HUES48 (cell line): ENCODE measurements around the gene GALNT1.

Source experiments
- H3K27ac ChIP-seq: one replicate; pipeline ENCODE4 v1.7.0; 2013; ENCODE audit warnings: low read depth, low read length, inconsistent platforms
- H3K27me3 ChIP-seq: 2 replicates; pipeline ENCODE4 v1.6.1; 2013; ENCODE audit warnings: mild to moderate bottlenecking, low read length; ENCODE audit not compliant: control insufficient read depth, insufficient read depth
- H3K36me3 ChIP-seq: 2 replicates; pipeline ENCODE4 v1.6.1; 2013; ENCODE audit warnings: low read length; ENCODE audit not compliant: control insufficient read depth, insufficient read depth
- H3K4me1 ChIP-seq: 2 replicates; pipeline ENCODE4 v1.6.1; 2013; ENCODE audit warnings: mild to moderate bottlenecking, low read length; ENCODE audit not compliant: control insufficient read depth, insufficient read depth
- H3K4me3 ChIP-seq: 2 replicates; pipeline ENCODE4 v1.5.1; 2013; ENCODE audit warnings: mild to moderate bottlenecking, low read depth, low read length
- H3K9ac ChIP-seq: 2 replicates; pipeline ENCODE4 v1.6.1; 2013; ENCODE audit warnings: mild to moderate bottlenecking, low read depth, low read length, moderate library complexity
- H3K9me3 ChIP-seq: 2 replicates; pipeline ENCODE4 v1.6.1; 2013; ENCODE audit warnings: low read length; ENCODE audit not compliant: control insufficient read depth, insufficient read depth

Gene GALNT1

DNA sequence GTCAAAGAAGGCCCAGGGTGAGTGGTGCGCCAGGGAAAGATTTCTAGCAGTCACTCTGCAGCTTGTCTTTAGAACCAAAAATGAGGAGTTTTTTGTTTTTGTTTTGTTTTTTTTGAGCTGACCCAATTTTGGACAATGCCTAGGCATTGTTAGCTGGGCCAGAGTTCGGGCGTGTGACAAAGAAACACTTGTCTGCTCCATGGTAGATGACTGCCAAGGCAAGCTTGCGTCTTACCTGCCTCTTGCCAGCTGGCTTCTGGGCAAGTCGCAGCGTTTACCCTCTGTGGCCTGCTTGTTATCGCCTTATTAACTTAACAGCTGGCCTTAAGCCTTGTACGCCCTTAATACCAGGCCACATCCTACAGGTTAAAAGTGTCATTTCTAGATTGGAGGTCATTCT lies 114.3 kb downstream of the GALNT1 start:
- H3K9me3 ChIP-seq, result no peaks in the 10 kb centered on the region
- no peak overlapping the region for H3K9ac ChIP-seq
- H3K27ac ChIP-seq, result no peak overlapping the region
- H3K4me3 ChIP-seq, result no peak overlapping the region
- no peaks in the 10 kb centered on the region for H3K4me1 ChIP-seq
- peaks cover 34% of the 10 kb centered on the region for H3K36me3 ChIP-seq
- no peaks in the 10 kb centered on the region for H3K27me3 ChIP-seq

DNA sequence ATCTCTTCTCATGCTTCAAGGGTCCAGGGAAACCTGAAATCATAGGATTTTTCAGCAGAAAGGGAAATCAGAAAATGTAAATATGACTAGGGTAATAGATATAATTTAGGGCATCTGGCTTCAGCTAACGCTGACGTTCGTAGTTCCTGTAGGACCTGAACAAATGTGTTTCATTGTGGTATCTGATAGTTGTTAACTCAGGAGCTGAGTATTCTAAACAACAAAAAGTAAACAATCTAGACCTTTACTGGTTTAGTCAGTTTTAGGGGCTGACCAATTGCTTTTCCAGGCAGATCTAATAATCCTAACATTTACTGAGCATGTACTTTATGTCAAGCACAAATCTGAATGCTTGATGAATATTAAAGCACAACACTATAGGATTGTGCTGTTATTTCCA lies 114.8 kb downstream of the GALNT1 start:
- Histone ChIP-seq H3K27ac (no peak overlapping the region), H3K9ac (no peak overlapping the region), H3K4me1 (no peaks in the 10 kb centered on the region), H3K27me3 (no peaks in the 10 kb centered on the region), H3K4me3 (no peak overlapping the region), H3K36me3 (peaks cover 29% of the 10 kb centered on the region), H3K9me3 (no peaks in the 10 kb centered on the region)

DNA sequence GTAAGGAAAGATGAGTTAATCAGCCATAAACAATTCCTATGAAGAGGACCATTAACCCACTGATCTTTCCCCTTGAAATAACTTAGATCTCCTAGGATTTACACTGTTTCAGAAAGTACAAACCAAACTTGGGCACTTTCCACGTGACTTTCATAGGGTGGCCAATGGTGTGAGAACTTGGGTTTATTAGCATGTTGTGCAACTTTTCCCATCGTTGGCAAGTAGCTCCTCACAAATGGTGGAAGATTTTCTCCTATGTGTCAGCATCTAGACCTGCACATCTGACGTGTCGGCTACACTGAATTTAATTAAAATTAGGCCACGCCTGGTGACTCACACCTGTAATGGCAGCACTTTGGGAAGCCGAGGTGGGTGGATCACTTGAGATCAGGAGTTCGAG lies 116.3 kb downstream of the GALNT1 start:
- Histone ChIP-seq H3K9ac (no peak overlapping the region), H3K27me3 (no peaks in the 10 kb centered on the region), H3K4me3 (no peak overlapping the region), H3K9me3 (no peaks in the 10 kb centered on the region), H3K36me3 (peaks cover 19% of the 10 kb centered on the region; the same call in 1 of the 2 replicates), H3K27ac (no peak overlapping the region), H3K4me1 (no peaks in the 10 kb centered on the region)

DNA sequence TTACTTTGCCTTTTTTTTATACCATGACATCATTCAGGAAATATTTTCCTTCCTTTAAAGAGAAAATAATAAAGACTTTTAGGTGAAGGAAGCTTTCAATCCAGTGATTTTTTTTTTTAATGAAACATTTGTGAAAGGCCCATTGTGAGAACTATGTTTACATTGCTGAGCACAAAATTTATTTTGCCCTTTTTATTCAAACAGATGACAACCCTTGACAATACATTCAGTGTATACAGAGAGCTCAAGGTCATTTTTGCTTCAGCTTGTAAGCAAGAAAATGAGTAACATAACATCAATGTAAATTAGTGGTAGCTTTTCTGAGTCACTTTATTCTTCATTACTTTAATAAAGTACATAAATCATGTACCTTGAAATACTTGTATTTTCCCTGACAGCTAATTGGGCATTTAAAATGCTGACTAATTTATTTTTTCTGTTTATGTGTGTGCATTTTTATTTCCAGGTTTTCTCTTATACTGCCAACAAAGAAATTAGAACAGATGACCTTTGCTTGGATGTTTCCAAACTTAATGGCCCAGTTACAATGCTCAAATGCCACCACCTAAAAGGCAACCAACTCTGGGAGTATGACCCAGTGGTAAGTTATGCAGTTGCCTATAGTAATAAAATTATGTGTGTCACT lies 121.6 kb downstream of the GALNT1 start:
- no peak overlapping the region for H3K27ac ChIP-seq
- H3K36me3 ChIP-seq, result peaks cover 15% of the 10 kb centered on the region
- no peaks in the 10 kb centered on the region for H3K9me3 ChIP-seq
- no peak overlapping the region for H3K9ac ChIP-seq
- no peak overlapping the region for H3K4me3 ChIP-seq
- no peaks in the 10 kb centered on the region for H3K27me3 ChIP-seq
- 0 out of 2 replicates have a peak, but pooled peaks cover 3% of the 10 kb centered on the region for H3K4me1 ChIP-seq

DNA sequence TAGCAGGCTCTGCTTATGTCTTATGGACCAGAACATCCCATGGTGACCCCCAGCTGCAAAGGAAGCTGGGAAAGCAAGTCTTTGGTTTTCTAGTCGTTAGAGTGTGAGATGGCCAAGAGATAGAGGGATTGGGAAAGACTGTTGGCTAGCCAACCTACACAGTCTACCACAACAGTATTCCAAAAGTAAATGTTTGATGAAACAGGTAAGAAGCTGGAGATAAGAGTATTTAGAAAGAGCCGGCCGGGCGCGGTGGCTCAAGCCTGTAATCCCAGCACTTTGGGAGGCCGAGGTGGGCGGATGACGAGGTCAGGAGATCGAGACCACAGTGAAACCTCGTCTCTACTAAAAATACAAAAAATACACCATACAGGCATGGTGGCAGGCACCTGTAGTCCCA lies 124.4 kb downstream of the GALNT1 start:
- no peaks in the 10 kb centered on the region for H3K9me3 ChIP-seq
- 0 out of 2 replicates have a peak, but pooled peaks cover 3% of the 10 kb centered on the region for H3K4me1 ChIP-seq
- no peak overlapping the region for H3K27ac ChIP-seq
- H3K9ac ChIP-seq, result no peak overlapping the region
- H3K27me3 ChIP-seq, result no peaks in the 10 kb centered on the region
- H3K36me3 ChIP-seq, result peaks cover 29% of the 10 kb centered on the region
- H3K4me3 ChIP-seq, result no peak overlapping the region

DNA sequence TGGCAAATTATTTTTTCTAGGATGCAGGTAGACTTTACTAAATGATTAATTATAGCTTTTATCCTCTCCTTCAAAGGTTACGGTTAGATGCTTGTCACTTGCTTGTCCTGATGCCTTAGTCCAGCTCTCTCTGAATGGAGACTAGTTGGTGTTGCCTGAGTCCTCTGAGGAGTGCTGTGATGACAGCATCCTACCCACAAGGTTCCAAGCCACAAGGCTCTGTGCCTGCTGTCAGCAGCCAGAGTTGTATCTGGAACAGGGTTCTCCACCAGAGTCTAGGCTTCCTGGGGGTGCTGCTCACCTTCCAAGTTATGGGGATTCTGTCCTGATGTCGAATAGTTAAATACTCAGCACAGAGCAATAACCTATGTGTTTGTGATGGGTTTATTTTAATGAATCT lies 125.7 kb downstream of the GALNT1 start:
- Histone ChIP-seq H3K9me3 (no peaks in the 10 kb centered on the region), H3K27me3 (no peaks in the 10 kb centered on the region), H3K36me3 (peaks cover 29% of the 10 kb centered on the region), H3K4me1 (0 out of 2 replicates have a peak, but pooled peaks cover 3% of the 10 kb centered on the region), H3K27ac (no peak overlapping the region), H3K4me3 (no peak overlapping the region), H3K9ac (no peak overlapping the region)

DNA sequence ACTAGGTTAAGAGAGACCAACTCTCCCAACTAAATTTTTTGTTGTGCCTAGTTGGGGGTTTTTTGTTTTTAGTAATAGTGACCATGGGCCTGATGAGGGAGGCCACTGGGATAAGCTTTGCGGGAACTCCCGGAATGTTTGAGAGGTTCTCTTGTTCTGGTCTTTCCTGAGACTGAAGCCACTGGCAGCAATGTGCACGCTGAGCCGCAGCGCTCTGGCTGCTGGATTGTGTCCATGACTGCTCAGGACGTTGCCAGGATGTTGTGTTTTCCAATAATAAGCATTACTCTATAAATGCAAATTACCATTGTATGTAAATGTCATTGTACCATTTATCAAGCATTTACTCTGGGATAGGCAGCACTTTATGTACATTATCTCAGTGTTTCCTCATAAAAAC lies 126.1 kb downstream of the GALNT1 start:
- no peaks in the 10 kb centered on the region for H3K27me3 ChIP-seq
- H3K36me3 ChIP-seq, result peaks cover 29% of the 10 kb centered on the region
- H3K27ac ChIP-seq, result no peak overlapping the region
- H3K4me1 ChIP-seq, result 0 out of 2 replicates have a peak, but pooled peaks cover 3% of the 10 kb centered on the region
- no peak overlapping the region for H3K9ac ChIP-seq
- no peak overlapping the region for H3K4me3 ChIP-seq
- no peaks in the 10 kb centered on the region for H3K9me3 ChIP-seq

DNA sequence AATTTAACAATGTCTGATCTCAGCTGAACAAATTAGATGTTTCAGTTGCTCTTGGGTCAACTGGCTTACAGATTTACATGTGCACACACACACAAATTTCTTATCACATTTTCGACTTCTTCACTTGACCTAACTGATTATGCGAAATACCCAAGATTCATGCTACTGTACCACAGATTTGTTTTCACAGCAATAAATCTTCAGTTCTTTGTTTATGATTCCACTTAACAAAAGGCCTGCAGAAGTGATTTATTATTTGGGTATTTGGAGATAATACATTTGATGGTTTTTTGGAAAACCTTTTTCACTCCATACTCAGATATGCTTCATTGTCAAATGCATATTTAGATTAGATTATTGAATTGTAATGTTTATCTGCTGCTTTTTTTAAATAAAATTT lies 129.0 kb downstream of the GALNT1 start:
- H3K9ac ChIP-seq, result no peak overlapping the region
- H3K9me3 ChIP-seq, result no peaks in the 10 kb centered on the region
- 0 out of 2 replicates have a peak, but pooled peaks cover 3% of the 10 kb centered on the region for H3K4me1 ChIP-seq
- H3K27me3 ChIP-seq, result no peaks in the 10 kb centered on the region
- no peak overlapping the region for H3K27ac ChIP-seq
- no peak overlapping the region for H3K4me3 ChIP-seq
- H3K36me3 ChIP-seq, result peaks cover 15% of the 10 kb centered on the region

DNA sequence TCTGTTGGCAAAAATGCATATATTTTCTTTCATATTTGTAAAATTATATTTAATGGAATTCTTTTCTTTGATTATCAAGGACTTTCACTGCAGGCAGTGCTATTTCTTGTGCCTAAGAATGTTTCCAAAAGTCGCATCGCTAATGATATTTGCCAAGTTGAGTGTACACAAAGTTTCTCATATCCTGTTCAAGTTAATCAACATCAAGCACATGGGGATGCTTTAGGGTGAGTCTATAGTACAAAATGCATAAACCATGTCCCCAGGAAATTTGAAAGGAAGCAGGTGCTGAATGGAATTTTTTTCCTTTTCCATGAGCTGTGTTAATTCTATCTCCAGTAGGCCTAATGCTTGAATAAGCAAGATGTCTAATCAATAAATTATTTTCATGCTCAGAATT lies 129.7 kb downstream of the GALNT1 start:
- H3K9ac ChIP-seq, result no peak overlapping the region
- no peak overlapping the region for H3K27ac ChIP-seq
- no peaks in the 10 kb centered on the region for H3K27me3 ChIP-seq
- no peak overlapping the region for H3K4me3 ChIP-seq
- H3K36me3 ChIP-seq, result peaks cover 15% of the 10 kb centered on the region
- H3K9me3 ChIP-seq, result no peaks in the 10 kb centered on the region
- H3K4me1 ChIP-seq, result 0 out of 2 replicates have a peak, but pooled peaks cover 3% of the 10 kb centered on the region

DNA sequence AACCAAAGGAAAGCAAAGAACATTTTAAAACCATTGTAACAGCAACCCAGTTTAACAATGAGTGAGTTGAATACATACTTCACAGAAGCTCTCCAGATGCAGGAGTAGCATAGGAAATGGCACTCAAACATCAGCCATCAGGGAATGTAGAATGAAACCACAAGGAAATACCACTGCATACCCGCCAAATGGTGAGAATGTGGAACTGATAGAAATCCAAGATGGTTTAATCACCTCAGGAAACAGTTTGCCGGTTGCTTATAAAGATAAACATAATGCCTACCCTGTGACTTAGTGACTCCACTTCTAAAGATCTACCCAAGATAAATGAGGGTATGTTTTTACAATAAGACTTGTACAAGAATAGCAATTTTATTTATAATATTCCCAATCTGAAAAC lies 132.0 kb downstream of the GALNT1 start:
- H3K27ac ChIP-seq, result no peak overlapping the region
- no peak overlapping the region for H3K9ac ChIP-seq
- no peak overlapping the region for H3K4me3 ChIP-seq
- H3K27me3 ChIP-seq, result no peaks in the 10 kb centered on the region
- H3K9me3 ChIP-seq, result peaks cover 3% of the 10 kb centered on the region; the same call in 1 of the 2 replicates
- peaks cover 15% of the 10 kb centered on the region for H3K36me3 ChIP-seq
- no peaks in the 10 kb centered on the region for H3K4me1 ChIP-seq

DNA sequence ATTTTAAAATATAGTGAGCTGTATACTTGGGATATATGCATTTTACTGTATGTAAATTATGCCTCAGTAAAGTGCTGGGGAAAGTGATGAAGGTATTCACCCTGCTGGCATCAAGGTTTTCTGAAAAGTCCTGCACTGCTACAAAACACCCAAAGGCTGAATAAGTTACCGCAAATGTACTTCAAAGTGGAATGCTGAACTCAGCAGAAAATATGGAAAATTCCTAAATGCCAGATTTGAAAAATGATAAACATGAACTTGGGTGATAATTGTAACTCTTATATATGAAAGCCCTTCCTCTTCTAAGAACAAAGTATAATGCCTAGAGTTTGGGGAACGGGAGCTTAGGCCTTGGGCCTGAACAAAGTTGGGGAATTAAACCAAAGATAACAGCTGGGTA lies 133.0 kb downstream of the GALNT1 start:
- Histone ChIP-seq H3K9ac (no peak overlapping the region), H3K27ac (no peak overlapping the region), H3K36me3 (peaks cover 10% of the 10 kb centered on the region), H3K9me3 (peaks cover 9% of the 10 kb centered on the region; the same call in 1 of the 2 replicates), H3K27me3 (no peaks in the 10 kb centered on the region), H3K4me1 (no peaks in the 10 kb centered on the region), H3K4me3 (no peak overlapping the region)
